Kidney (tissue), 14 donors: ENCODE results near the gene CBLIF. TPM values are rescaled to one million over a fixed set of nuclear protein-coding genes. Genes with fewer than 3 reads are reported as not detected.
"Not testable (repeated sequence)": the region's sequence is repeated elsewhere in the genome, so short reads cannot be mapped to it uniquely, and the experiment has no call there.

Experiments
- DNase-seq, 5 donors: peaks; one replicate each; pipeline ENCODE4 v3.0.0-alpha.2; 2013 to 2020
- FAIRE-seq: peaks from 2 replicates; lab custom pipeline; 2012; peaks lifted over from hg19 to GRCh38; lab: Jason Lieb, UNC
- H3K27ac ChIP-seq, 2 donors: one replicate each; pipeline ENCODE4 v1.7.0; 2013; ENCODE audit warnings: low read depth in 2 of 2, low read length in 2 of 2, inconsistent platforms in 1 of 2
- H3K27me3 ChIP-seq: one replicate; pipeline ENCODE4 v1.7.1; 2013; ENCODE audit warnings: low read length, inconsistent platforms; ENCODE audit not compliant: control insufficient read depth, insufficient read depth
- H3K36me3 ChIP-seq, 3 donors: one replicate each; pipeline versions ENCODE4 v1.7.0 to v1.7.1; 2013; ENCODE audit warnings: low read length in 3 of 3, control low read depth in 1 of 3, inconsistent platforms in 1 of 3; ENCODE audit not compliant: insufficient read depth in 3 of 3, control insufficient read depth in 2 of 3
- H3K4me1 ChIP-seq, 3 donors: one replicate each; pipeline versions ENCODE4 v1.7.0 to v1.7.1; 2013; ENCODE audit warnings: low read length in 3 of 3, inconsistent platforms in 1 of 3, low read depth in 1 of 3; ENCODE audit not compliant: control insufficient read depth in 2 of 3, insufficient read depth in 2 of 3
- H3K4me3 ChIP-seq, 3 donors: one replicate each; pipeline versions ENCODE4 v1.7.0 to v1.8.1; 2013; ENCODE audit warnings: low read length in 3 of 3, control low read depth in 1 of 3, inconsistent platforms in 1 of 3
- H3K9ac ChIP-seq, 3 donors: one replicate each; pipeline versions ENCODE4 v1.7.0 to v1.7.1; 2013; ENCODE audit warnings: low read length in 3 of 3, control low read depth in 1 of 3, inconsistent platforms in 1 of 3
- H3K9me3 ChIP-seq, 3 donors: one replicate each; pipeline versions ENCODE4 v1.7.0 to v1.7.1; 2013; ENCODE audit warnings: low read length in 3 of 3, control low read depth in 1 of 3, inconsistent platforms in 1 of 3; ENCODE audit not compliant: control insufficient read depth in 2 of 3, insufficient read depth in 1 of 3
- CTCF ChIP-seq: IDR thresholded peaks from 3 replicates; pipeline ENCODE4 v1.5.1; 2012; ENCODE audit warnings: mild to moderate bottlenecking, moderate library complexity, borderline replicate concordance; ENCODE audit not compliant: insufficient read depth; ENCODE audit errors: extremely low read depth
- intact Hi-C: fragments of 100-400 bp; cut with DNase I; formaldehyde crosslinking; loops from one replicate; pipeline ENCODE4 v1.11.1; 2022
- polyA plus RNA-seq: library from polyadenylated mRNA; stranded (reverse); fragments of 350-450 nt; fragmentation: Illumina TruSeq; extraction: RNeasy Lipid Tissue Mini Kit (QIAGEN cat#74804); gene quantifications from one replicate; pipeline ENCODE4 v1.2.3, GENCODE V29; 2014; ENCODE audit warnings: low read depth, low replicate concordance; ENCODE audit not compliant: insufficient read depth
- total RNA-seq: library from RNA; stranded (reverse); fragmentation: NEBNext Ultra II Directional; extraction: Animal tissue kit (Norgen Biotek cat#: 25700); gene quantifications from one replicate; pipeline ENCODE4 v1.2.1, GENCODE V29; 2021
- donor health status: control.
- donor health status: control.
- donor health status: control.
- donor health status: control.
- donor health status: control.
- donor health status: DM: yes; HTN: yes; CAD: no.
- donor health status: Normal renal cell carcinoma (clear cell type).

CBLIF gene
- total and polyA plus RNA-seq, 2 donors from 2014 or later, result not detected

DNA sequence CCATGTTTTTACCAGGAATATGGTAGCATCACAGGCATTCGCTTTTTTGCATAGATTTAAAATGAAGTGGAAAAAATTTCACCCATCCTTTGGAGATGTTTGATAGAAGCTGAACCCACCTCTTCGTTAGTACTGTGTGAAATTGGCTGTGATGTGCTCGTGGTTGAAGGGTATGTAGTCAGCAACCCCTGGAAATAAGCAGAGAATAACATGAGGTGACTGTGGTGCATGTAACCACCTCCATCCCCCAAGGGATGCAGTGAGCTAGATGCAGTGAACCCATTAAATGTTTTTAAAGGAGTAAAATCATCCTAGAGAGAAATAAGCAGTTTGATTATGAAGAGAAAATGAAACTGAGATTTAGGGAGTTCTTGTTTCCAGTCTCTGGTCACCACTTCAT lies 15.9 kb downstream of the CBLIF start:
- Histone ChIP-seq H3K27me3 (no peaks in the 10 kb centered on the region), H3K36me3 (no peaks in the 10 kb centered on the region), H3K27ac (no peak overlapping the region), H3K4me1 (no peaks in the 10 kb centered on the region), H3K9me3 (no peaks in the 10 kb centered on the region), H3K9ac (no peak overlapping the region), H3K4me3 (no peak overlapping the region)
- DNase-seq, result no peak
- TF ChIP-seq CTCF, result no peak
- FAIRE-seq, result no peak
- intact Hi-C loops, result no loop called here

DNA sequence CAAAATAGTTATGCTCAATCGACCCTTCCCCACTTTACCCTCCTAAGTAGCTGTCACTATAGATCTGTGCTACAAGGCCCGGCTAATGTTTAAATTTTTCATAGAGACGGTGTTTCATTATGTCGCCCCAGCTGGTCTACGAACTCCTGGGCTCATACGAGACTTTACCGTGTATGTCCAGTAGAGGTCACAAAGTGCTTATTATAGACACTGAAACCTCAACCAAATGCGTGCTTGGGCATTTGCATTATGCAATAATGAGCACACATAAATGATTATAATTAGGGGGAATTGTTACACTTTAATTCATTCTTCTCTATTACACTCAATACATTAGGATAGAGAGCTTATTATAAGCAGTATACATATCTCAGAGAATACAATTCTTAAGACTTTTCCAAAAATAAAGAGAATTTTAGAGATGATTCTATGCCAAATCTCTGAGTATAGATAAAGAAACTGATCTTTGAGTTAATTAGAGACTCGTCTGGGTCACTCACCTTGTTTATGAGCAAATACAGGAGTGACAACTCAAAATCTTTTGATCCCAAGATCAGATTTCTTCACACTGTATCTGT lies 22.2 kb downstream of the CBLIF start:
- no peak overlapping the region for H3K9ac ChIP-seq

DNA sequence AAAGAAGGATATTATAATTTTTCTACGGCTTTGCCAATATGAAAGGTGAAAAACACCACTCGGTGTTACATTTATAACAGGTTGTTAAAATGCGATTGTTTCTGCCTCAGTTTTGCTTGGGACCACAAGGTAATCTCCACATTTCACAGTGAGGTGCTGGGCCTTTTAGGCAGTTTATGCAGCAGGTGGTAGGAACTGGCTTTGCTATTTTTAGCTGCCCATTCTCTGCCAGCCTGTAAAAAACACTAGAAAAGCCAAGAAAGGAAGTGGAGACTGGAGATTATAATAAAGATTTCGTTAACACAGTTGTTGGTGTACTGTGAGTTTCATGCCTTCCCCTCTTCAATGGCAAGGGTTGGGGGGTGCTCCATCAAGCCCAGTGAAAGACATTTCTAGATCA lies 26.7 kb downstream of the CBLIF start:
- H3K36me3 ChIP-seq, result no peaks in the 10 kb centered on the region
- H3K4me3 ChIP-seq, result no peak overlapping the region
- no peak for DNase-seq
- H3K27me3 ChIP-seq, result no peaks in the 10 kb centered on the region
- no peak for FAIRE-seq
- no peaks in the 10 kb centered on the region for H3K4me1 ChIP-seq
- H3K9ac ChIP-seq, result no peak overlapping the region
- no peaks in the 10 kb centered on the region for H3K9me3 ChIP-seq
- TF ChIP-seq CTCF, result no peak
- intact Hi-C loops, result no loop called here
- H3K27ac ChIP-seq, result no peak overlapping the region

More for the DNA sequence above, 22.2 kb downstream of the CBLIF start:
- no peaks in the 10 kb centered on the region for H3K36me3 ChIP-seq
- FAIRE-seq, result peak; percentile 21
- no peaks in the 10 kb centered on the region for H3K9me3 ChIP-seq
- H3K27ac ChIP-seq, result no peak overlapping the region
- intact Hi-C loops, result no loop called here
- H3K27me3 ChIP-seq, result no peaks in the 10 kb centered on the region
- no peak overlapping the region for H3K4me3 ChIP-seq
- TF ChIP-seq CTCF, result peak; percentile 63
- no peaks in the 10 kb centered on the region for H3K4me1 ChIP-seq
- peak in 2 of 5 donors; percentile 37 to 63 for DNase-seq

- H3K27me3 ChIP-seq, H3K9ac ChIP-seq, H3K27ac ChIP-seq, H3K4me1 ChIP-seq, DNase-seq, H3K36me3 ChIP-seq, intact Hi-C loops, H3K4me3 ChIP-seq, FAIRE-seq, H3K9me3 ChIP-seq: not testable (repeated sequence)
These were observed 28.9 kb downstream of the CBLIF start for GRCh38 chr11:59816434-59816833.
